GDM1 (cell line): ENCODE results near the gene PDE8A.

Source experiments
- DNase-seq: peaks from one replicate; lab custom pipeline; 2025; lab: John Stamatoyannopoulos, UW

Gene PDE8A

DNA sequence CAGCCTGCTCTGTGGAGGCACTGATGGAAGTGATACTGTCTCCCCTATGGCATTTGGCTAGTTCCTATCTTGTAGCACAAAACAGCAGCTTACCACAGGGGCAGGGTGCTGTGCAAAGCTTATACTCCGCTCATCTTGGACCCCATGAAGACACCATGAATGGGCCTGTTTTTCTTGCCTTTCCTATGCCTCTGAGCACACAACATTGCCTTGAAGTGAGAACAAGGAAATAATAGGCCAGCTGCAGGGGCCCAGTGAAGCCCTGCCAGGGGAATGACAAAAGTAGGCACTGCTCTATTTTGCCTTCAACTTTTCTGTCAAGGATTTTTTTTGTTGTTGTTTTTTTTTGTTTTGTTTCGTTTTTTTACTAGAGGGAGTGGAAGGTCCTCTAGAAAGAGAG lies 110.3 kb downstream of the PDE8A start:
- DNase-seq: no peak

DNA sequence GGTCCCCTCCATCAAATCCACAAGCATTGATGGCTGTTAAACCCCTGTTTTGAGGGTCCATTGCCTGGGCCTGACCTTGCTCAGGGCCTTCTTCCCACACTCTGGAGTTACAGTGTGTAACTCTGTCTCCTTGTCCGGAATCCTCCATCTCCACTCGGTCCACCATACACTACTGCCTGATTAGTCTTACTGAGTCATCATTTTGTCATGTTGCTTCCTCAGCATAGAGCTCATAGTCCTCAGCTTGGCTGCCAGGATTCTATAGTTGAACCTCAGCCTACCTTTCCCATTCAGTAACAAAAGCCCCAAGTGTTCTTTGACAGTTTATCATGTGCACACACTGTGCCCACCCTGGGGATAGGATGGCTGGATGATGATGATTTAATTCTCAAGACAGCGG lies 113.0 kb downstream of the PDE8A start:
- DNase-seq: no peak

DNA sequence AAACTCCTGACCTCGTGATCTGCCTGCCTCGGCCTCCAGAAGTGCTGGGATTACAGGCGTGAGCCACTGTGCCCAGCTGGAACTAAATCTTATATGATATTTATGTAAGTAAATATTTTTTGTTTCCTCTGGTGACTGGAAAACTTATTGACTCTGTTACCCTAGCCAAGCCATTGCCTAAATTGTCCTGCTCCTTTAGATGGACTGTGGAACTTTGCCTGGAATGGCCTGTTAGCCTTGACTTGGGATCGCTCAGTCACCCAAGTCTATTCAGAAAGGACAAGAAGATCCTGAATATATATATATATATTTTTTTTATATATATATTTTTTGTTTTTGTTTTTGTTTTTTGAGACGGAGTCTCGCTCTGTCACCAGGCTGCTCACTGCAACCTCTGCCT lies 113.9 kb downstream of the PDE8A start:
- no peak for DNase-seq

DNA sequence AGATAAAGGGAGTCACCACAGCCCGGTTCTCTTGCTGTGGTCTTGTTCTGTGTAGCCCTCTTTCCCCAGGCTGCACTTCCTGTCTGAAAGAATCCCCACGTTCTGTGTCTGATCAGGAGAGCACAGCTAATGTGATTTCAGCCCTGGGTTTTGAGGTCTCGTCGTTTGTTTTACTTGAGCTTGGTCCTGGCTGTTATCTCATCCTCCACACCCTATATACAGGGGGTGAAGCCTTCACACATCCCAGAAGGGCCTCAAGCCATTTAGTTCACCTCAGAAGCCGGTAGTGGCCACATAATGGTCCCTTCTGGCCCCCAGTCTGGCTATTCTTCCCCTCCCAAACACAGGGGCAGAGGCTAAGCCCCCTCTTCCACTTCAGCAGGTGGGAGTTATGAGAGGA lies 115.6 kb downstream of the PDE8A start:
- no peak for DNase-seq

DNA sequence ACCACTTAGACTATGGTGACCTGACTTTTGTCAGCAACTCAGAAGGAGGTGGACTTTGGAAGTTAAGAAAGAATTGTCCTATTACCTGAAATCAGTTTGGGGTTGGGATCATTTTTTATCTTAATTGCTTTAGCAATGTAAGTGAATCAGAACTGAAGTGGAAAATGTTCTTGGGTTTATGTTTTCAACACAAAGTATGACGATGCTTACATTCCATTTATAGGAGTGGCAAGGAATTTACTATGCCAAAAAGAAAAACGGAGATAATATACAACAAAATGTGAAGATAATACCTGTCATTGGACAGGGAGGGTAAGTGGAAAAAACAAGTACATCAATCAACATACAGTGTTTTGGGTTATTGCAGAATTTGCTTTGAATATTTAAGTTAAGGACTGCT lies 116.1 kb downstream of the PDE8A start:
- no peak for DNase-seq

DNA sequence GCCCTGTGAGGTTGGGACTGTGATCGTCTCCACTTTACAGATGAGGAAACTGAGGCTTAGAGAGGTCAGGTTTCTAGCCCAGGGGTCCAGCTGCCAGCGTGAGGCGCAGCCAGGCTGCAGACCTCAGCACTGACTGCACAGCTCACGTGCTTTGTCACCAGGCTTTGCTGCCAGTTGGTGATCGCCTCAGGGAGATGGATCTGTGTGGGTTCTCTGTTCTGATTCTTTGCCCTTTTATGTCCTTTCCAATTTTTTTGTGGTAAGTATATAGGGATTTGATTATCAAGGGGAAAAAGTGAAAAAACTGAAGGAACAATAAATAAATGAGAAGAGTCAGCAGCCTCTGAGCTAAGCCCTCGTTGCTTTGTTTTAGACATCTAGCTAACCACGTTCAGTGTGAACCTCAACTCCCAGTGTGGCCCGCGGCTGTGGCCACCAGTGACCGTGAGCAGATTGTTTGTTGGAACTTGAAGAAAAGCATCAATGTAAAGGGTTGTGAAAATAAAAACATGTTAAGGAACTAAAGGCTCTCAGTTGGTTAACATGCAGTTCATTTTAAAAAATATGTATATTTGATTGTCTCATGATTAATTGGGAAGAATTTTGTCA lies 117.6 kb downstream of the PDE8A start:
- no peak for DNase-seq

DNA sequence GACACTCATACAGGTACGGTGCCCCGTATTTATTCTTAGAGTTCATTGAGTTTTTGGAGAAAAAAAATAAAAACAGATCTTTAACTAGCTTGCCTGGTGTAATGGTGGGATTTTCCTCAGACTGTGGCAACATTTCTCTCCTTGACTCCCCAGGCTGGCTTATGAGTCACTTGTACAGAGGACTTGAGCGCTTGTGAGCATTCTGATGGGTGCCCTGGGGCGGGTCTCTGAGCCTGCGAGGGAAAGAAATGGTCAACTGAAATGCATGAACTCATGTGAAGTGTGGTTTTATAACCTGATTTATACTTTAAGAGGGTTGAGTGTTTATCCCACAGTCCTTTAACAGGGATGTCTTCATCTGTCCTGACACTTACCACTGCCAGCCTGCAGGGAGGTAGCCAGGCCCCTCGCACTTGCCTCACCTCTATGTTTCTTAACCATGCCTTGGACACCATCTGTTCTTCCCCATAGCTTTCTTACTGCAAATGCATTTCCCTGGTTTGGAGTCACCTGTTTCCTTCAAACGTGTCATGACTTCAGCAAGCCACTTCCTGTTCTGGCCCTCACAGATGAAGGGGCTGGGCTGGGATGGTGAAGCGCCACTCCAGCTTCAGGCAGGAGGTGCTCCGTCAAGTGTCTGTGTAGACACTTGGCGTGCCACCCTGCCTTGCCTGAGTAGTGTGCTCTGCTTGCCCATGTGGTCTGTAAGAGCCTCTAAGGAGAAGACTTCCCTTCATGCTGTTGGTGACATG lies 118.7 kb downstream of the PDE8A start:
- DNase-seq: peak; percentile 58

DNA sequence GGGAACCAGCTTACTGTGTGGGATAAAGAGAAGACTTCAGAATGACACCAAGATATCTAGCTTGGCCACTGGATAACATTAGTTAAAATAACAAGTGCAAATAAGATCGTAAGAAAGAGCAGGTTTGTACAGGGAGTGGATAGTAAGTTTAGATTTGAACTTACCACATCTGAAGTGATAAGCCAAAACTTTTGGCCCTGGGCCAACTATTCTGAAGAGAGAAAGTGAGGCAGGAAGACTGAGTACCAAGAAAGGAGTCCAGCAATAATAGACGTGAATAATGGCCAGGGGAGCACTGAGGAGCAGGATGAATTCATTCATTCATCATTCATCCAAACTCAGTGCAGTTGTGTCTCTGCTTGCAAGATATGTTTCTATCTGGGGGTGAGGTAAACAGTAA lies 122.9 kb downstream of the PDE8A start:
- no peak for DNase-seq

DNA sequence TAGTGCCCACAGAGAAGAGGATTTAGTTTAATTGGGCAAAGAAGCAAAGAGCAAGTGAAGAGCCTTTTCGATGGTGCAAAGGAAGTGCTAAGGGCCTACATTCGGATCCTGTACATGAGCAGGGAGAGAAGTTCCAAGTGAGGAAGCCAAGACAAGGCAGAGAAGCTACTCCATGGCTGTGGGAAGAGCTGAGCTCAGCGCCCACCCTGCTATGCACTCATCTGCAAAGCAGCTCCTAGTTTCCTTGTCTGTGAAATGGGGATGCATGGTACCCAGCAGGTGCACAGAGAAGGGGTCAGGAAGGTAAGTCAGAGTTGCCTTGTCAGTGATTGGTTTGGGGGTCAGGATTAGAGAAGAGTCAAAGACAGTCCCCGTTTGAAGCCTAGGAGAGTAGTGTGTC lies 126.5 kb downstream of the PDE8A start:
- DNase-seq: no peak

DNA sequence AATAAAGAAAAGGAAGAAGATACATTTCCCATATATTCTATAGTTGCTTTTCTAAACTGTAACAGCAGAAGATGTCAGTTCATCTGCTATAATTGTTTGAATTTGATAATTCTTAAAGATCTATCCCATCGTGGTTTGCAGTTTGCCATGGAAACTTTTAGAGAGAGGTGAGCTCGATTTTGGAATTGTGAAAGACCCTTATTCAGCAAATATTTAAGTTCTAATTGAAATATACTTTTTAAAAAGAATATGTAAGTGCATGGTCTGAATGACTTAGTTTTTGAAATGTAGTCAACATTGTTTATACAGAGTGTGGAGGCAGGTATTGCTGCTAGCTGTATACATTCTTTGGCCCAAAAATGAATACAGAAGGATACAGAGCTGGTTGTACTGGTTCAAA lies 127.7 kb downstream of the PDE8A start:
- DNase-seq: no peak

DNA sequence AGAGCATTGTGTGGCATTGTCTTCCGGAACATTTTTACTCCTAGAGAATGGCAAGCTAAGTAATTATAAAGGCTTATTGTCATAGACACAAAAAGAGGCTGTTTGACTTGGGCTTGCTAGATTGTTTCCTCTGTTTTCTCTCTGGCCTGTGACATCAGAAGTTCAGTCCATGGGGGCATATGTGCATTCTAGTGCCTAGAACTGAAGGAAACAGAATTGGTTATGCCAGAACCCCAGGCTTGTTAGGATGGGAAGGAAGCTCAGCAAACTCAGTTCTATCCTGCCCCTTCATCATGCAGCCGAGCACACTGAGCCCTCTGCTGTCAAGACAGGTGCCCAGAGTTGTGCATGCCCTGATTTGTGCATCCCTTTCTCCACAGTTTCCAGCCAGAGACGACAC lies 131.3 kb downstream of the PDE8A start:
- no peak for DNase-seq

DNA sequence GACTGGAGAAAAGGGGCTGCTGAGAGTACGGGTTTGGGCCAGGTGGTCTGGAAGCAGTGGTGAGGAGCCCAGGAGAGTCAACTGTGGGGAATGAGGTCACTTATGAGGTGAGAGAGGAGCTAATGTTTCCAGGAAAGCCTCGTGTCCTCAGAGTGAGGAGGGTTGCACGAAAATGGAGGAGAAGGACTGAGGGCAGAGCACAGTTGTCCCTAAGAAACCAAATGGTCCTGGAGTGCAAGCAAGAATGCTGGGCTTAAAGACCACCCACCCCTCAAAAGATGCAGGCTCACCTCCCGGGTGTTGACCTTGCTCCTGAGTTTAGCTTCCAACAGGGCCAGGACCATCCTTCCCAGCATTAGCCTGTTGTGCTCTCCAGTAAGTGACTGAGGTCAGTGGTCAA lies 133.2 kb downstream of the PDE8A start:
- DNase-seq: no peak

DNA sequence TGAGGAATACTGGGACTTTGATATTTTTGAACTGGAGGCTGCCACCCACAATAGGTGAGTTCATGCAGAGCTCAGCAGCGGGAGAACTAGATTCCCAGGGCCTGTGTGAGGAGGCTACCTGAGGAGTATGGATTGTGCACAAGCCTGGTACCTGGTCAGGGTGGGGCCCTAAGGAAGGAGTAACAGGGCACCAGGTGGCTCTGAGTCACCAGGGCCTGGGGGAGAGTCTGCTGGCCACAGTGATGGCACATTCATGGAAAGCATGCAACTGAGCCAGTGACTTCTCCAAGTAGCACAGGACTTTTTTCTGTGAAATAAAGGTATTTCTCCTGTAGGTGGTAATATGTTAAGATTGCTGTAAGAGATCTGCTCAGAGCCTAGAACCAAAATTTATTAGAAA lies 134.4 kb downstream of the PDE8A start:
- DNase-seq: no peak

DNA sequence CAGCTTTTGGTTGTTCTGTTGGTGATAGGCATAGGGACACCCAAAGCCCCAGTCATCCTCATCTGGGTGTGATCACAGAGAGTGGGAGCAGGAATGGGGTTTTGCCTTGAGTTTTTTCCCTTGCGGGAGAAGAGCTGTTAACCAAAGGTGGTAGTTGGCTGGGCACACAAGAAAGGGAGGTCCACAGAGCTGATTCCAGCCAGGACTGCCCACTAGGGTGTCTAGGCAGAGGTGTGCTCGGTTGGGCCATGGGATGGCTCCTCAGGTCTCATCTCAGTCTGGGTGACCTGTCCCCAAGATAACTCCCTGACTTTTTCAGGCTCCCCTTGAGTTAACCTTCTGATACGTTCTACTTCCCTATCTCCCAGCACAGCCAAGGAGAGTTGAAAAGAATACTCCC lies 134.8 kb downstream of the PDE8A start:
- no peak for DNase-seq

DNA sequence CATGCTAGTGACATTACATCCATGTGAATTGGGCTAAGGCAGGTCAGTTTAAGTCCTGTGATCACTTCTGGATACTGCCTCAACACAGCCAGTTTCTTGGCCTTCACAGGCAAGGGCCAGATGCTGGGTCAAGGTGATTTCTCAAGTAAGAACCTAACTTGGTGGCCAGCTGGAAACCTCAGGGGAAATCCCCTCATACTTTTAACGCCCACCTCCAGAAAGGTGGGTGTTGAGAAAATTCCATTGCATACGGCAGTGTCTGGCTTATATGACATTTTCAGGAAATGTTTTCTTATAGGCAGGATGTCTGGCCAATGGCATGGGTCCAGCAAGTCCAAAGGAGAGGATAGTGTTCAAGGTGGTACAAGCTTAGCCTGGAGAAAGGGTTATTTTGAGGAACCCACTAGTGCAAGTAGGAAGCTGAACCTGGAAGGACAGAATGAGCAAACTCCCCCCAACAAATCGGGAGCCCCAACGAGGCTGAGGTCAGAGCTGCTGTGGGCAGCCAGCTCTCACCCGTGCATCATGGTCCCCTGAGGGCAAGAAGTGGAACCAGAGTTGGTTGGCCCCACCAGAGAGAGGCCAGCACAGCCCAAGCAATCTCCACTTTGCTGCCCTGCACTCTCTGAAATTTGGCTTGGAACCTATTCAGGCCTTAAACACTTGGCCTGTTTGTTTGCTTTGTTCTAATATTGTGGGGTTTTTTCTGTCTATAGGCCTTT lies 135.4 kb downstream of the PDE8A start:
- DNase-seq: no peak

DNA sequence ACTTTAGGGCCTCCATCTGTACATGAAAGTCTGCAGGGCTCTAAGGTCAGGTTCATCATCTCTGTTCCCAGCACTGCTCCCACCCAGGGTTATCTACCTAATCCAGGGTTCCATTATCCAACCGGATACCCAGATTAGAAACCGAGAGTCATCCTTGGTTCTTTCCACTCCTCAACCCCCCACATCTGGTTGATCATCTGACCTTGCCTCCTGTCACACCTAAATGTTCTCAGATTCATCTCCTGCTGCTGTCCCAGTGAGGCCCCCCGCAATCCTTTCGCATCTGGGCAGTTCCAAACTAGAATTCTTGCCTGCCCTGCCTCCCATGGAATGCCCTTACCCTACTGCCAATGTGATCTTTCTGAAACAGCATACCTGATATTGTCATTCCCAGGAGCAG lies 136.5 kb downstream of the PDE8A start:
- no peak for DNase-seq

DNA sequence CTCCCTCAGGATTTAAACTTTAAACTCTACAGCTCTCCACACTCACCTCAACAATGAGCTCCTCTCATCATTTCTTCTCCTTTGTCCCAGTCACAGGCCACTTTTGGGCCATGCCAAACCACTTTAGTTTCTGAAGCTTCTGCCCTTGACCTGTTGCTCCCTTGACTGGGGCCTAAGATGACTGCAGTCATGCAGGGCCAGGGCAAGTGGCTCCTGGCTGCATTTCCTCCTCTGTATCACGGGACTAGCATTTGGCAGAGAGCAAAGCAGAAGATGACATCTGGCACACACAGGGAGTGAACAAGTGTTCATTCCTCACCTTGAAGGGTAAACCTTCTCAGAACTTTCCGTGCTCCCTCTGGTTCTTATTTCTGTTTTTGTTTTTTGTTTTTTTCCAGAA lies 136.9 kb downstream of the PDE8A start:
- no peak for DNase-seq

DNA sequence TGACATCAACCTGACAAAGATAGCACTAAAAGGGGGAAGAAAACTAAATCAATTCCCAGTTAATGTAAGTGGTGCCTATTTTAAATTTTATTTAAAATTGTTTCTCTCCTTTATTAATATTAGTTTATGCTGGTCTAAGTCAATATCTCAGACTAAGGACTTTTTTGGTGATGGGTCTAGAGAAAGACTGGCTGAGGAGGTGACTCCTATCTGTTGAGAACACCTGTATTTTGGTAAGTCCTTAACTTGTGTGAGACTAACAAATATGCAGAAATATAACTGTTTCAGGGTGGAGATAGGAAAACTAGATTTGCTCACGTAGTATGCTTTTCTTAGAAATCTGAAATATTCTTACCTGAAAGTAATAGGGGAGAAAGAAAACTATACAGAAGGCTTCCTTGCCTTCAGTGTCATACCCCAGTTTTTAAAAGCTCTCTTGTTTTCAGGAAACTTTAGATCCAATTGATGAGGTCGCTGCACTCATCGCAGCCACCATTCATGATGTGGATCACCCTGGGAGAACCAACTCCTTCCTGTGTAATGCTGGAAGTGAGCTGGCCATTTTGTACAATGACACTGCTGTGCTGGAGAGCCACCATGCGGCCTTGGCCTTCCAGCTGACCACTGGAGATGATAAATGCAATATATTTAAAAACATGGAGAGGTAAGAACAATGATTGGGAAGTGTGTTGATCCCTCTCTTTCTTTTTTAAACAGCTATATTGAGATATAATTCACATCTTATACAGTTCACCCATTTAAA lies 138.9 kb downstream of the PDE8A start:
- no peak for DNase-seq

DNA sequence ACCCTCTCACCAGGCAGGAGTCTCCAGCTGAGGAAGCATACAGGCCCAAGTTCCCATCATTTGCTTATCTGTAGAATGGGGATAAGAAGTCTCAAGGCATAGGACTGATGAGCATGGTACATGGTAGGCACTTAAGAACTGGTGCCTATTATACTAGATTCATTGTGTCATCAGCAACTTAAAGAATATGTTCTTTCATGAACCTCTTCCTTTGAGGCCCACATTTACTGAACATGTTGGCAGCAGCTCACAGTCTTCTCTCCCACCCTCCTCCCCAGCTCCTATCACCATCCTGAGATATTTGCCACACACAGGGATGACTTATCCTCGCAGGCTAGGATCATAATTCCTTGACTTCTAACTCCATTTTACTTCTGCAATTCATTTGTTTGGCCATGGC lies 142.5 kb downstream of the PDE8A start:
- DNase-seq: no peak

DNA sequence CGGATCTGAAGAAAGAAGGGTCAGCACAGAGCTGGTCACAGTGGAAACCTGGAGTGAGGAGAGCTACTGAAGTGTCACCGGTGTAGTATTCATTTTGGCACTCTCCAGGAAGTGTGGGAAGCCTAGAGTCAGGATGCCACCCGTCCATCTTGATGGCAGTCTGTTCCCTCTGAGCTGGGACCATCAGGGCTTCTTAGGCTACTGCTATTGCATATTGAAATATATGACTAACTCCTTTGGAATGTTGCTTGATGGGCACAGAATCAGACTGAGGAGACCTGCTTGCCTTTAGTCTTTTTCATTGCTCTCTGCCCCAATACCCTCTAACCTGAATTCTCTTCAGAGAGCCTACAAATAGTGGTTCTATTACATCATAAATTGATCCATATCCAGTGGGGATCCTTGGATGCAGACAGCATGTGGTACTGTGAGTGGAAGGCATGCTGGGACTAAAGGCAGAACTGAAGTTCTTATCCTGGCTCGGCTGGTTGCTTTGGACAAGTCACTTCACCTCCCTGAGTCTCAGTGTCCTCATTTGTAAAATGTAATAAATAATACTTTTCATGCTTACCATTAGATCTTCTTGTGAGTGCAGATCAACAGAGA lies 143.5 kb downstream of the PDE8A start:
- no peak for DNase-seq

DNA sequence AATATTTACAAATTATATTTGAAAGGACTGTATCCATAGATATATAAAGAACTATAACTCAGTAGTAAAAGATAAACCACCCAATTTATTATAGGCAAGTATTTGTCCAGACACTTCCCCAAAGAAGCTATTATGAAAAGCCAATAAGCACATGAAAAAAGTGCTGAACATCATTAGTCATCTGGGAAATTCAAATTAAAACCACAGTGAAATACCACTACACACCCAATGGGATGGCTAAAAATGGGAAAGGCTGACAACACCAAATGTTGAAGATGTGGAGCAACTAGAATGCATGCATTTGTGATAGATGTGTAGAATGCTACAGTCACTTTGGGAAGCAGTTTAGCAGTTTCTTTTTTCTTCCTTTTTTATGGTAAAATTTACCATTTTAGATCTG lies 147.0 kb downstream of the PDE8A start:
- DNase-seq: no peak

DNA sequence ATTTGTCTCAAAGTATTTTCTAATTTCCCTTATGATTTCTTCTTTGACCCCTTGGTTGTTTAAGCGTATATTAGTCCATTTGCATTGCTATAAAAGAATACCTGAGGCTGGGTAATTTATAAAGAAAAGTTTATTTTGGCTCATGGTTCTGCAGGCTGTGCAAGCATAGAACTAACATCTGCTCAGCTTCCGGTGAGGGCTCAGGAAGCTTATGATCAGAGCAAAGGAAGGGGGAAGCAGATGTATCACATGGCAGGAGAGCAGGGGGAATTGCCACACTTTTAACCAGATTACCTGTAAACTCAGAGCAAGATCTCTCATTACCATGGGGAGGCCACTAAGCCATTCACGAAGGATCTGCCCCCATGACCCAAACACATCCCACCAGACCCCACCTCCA lies 148.2 kb downstream of the PDE8A start:
- no peak for DNase-seq
